NAMALWA (cell line): ENCODE data around the gene SYTL3.
"Not testable (repeated sequence)": the region's sequence is repeated elsewhere in the genome, so short reads cannot be mapped to it uniquely, and the experiment has no call there.

Source experiments
- DNase-seq: peaks from one replicate; pipeline ENCODE4 v3.0.0-alpha.2; 2015; ENCODE audit warnings: low spot score

SYTL3 gene

GRCh38 chr6:158649289-158650143 is at the start of gene SYTL3:
TSS of gene SYTL3 (plus strand) at chr6:158650054. CDS start at chr6:158663269, 13,215 bp downstream.
- DNase-seq, result peak; percentile 61

- DNase-seq, result no peak
These were observed 46.4 kb upstream of the SYTL3 start for GRCh38 chr6:158603261-158604047.

- DNase-seq, result no peak
These were observed 45.8 kb upstream of the SYTL3 start for GRCh38 chr6:158604048-158604406.

- DNase-seq, result peak; percentile 81
These were observed 44.5 kb upstream of the SYTL3 start for GRCh38 chr6:158605266-158605878.

- DNase-seq, result not testable (repeated sequence)
These were observed 43.8 kb upstream of the SYTL3 start for GRCh38 chr6:158606011-158606410.

GRCh38 chr6:158606935-158607334 is 42.9 kb upstream of the SYTL3 start:
- no peak for DNase-seq

GRCh38 chr6:158607411-158608170 is 42.3 kb upstream of the SYTL3 start:
- DNase-seq, result no peak

- no peak for DNase-seq
These were observed 41.6 kb upstream of the SYTL3 start for GRCh38 chr6:158608221-158608620.

- DNase-seq, result no peak
These were observed 40.2 kb upstream of the SYTL3 start for GRCh38 chr6:158609455-158610155.

GRCh38 chr6:158610319-158610968 is 39.4 kb upstream of the SYTL3 start:
- no peak for DNase-seq

- DNase-seq, result no peak
These were observed 38.8 kb upstream of the SYTL3 start for GRCh38 chr6:158611039-158611438.

GRCh38 chr6:158611541-158612370 is 38.1 kb upstream of the SYTL3 start:
- no peak for DNase-seq

GRCh38 chr6:158614606-158615005 is 35.2 kb upstream of the SYTL3 start:
- not testable (repeated sequence) for DNase-seq

- DNase-seq, result not testable (repeated sequence)
These were observed 31.6 kb upstream of the SYTL3 start for GRCh38 chr6:158618289-158618688.

GRCh38 chr6:158619922-158620801 is 29.7 kb upstream of the SYTL3 start:
- no peak for DNase-seq

GRCh38 chr6:158620963-158621693 is 28.7 kb upstream of the SYTL3 start:
- no peak for DNase-seq

- no peak for DNase-seq
These were observed 27.9 kb upstream of the SYTL3 start for GRCh38 chr6:158621694-158622544.
